ENCODE results near the gene A4GALT.

A4GALT gene

DNA sequence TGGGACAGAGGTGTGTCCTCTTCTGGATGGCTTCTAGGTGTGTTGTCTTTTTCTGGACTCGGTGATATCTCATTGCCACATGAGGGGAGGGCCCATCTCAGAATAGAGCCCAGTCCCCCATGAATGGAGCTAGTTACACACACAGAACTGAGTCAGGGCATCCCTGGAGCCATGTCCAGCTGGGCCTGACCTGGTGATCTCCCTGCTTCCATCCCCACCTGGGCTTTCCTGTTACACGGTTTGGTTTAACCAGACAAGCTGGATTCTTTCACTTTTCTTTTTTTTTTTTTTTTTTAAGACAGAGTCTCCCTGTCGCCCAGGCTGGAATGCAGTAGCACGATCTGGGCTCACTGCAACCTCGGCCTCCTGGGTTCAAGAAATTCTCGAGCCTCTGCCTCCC is 6.1 kb upstream of the A4GALT start:
- Histone ChIP-seq H3K4me1 (ENCODE audit: insufficient read depth, poor library complexity, severe bottlenecking) (no peaks in the 10 kb centered on the region), H3K9me3 (ENCODE audit: severe bottlenecking) (no peaks in the 10 kb centered on the region), H3K36me3 (ENCODE audit: low read depth) (no peaks in the 10 kb centered on the region), H3K27me3 (ENCODE audit: insufficient read depth, poor library complexity, severe bottlenecking) (no peaks in the 10 kb centered on the region), H3K27ac (ENCODE audit: poor library complexity, severe bottlenecking) (no peak overlapping the region), H3K4me3 (ENCODE audit: severe bottlenecking) (no peak overlapping the region)
- DNase-seq (ENCODE audit: low spot score) (no peak), ATAC-seq (ENCODE audit: low read depth) (no peak)
- TF ChIP-seq, protein P1, sequence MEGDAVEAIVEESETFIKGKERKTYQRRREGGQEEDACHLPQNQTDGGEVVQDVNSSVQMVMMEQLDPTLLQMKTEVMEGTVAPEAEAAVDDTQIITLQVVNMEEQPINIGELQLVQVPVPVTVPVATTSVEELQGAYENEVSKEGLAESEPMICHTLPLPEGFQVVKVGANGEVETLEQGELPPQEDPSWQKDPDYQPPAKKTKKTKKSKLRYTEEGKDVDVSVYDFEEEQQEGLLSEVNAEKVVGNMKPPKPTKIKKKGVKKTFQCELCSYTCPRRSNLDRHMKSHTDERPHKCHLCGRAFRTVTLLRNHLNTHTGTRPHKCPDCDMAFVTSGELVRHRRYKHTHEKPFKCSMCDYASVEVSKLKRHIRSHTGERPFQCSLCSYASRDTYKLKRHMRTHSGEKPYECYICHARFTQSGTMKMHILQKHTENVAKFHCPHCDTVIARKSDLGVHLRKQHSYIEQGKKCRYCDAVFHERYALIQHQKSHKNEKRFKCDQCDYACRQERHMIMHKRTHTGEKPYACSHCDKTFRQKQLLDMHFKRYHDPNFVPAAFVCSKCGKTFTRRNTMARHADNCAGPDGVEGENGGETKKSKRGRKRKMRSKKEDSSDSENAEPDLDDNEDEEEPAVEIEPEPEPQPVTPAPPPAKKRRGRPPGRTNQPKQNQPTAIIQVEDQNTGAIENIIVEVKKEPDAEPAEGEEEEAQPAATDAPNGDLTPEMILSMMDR (IDR thresholded peaks at IDR 0.05; ENCODE audit: poor library complexity, severe bottlenecking), result no peak

DNA sequence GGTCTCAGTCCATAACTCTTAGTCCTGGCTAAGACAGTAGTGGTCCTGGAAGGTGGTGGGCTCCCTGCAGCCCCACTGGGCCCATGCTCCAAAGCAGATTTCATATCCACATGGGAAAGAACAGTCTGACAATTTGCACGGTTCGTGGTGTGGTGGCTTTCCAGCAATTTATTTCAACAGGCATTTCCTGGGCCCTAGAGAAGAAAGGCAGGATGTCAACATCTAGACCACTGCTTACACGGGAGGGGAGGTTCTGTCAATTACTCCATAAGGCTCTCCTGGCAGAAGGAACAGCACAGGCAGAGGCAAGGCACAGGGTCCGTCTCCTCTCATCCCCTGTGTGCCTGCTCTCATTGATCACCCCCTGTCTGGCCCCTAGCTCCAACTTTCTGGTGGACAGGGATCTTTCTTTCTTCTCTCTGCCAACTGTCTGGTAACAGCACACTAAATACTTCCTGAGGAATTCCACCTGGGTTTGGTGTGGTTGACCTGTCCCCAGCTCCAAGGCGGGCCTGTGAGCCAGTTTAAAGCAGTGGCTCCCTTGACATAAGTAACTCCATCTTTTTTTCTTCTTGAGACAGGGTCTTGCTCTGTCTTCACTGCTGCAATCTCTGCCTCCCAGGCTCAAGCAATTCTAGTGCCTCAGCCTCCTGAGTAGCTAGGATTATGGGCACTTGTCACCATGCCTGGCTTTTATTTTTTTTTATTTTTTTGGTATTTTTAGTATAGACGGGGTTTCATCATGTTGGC is 5.1 kb upstream of the A4GALT start:
- TF ChIP-seq, protein P1 (IDR thresholded peaks at IDR 0.05; ENCODE audit: poor library complexity, severe bottlenecking), result no peak
- Histone ChIP-seq H3K9me3 (ENCODE audit: severe bottlenecking) (no peaks in the 10 kb centered on the region), H3K4me3 (ENCODE audit: severe bottlenecking) (no peak overlapping the region), H3K4me1 (ENCODE audit: insufficient read depth, poor library complexity, severe bottlenecking) (no peaks in the 10 kb centered on the region), H3K36me3 (ENCODE audit: low read depth) (no peaks in the 10 kb centered on the region), H3K27ac (ENCODE audit: poor library complexity, severe bottlenecking) (no peak overlapping the region), H3K27me3 (ENCODE audit: insufficient read depth, poor library complexity, severe bottlenecking) (no peaks in the 10 kb centered on the region)
- ATAC-seq (ENCODE audit: low read depth) (no peak), DNase-seq (ENCODE audit: low spot score) (no peak)

DNA sequence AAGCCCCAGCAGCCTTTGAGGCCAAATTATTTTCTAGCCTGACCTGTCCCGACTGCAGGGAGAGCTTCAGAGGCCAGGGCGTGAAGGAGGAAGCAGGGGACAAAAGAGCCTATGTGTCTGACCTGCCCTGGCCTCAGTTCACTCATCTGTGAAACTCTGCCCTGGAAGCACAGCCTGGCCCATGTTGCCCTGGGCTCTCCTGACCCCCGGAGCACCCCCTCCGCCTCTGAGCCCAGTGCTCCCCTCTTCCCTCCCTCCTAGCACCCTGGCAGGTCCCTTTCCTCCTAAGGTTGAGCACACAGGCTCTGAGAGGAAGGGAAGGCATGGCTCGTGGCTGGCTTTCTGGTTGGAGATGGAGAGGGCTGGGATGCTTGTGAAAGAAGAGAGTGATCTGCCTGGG is 3.4 kb upstream of the A4GALT start:
- H3K36me3 ChIP-seq (ENCODE audit: low read depth), result no peaks in the 10 kb centered on the region
- ATAC-seq (ENCODE audit: low read depth) (no peak), DNase-seq (ENCODE audit: low spot score) (no peak)
- no peak overlapping the region for H3K4me3 ChIP-seq (ENCODE audit: severe bottlenecking)
- TF ChIP-seq, protein P1 (IDR thresholded peaks at IDR 0.05; ENCODE audit: poor library complexity, severe bottlenecking), result no peak
- H3K27me3 ChIP-seq (ENCODE audit: insufficient read depth, poor library complexity, severe bottlenecking), result no peaks in the 10 kb centered on the region
- H3K4me1 ChIP-seq (ENCODE audit: insufficient read depth, poor library complexity, severe bottlenecking), result peaks cover 6% of the 10 kb centered on the region
- H3K9me3 ChIP-seq (ENCODE audit: severe bottlenecking), result no peaks in the 10 kb centered on the region
- H3K27ac ChIP-seq (ENCODE audit: poor library complexity, severe bottlenecking), result no peak overlapping the region

DNA sequence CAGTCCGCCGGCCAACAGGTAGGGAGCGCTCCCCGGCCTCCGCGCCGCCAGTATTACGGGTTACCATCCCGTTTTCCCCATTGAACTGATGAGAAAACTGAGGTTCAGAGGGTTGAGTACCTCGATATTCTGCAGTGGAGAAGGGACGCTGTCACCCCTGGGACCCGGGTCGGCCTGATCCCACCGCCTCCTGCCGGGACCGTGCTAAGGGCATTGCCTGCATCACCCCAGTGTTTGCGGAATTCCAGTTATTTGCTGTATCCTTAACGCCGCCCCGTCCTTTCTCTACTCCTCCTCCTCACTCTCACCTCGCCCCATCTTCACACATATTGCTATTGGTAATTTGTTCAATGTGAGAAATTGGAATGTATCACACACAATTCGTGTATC is 370 bp upstream of the A4GALT start:
- peaks cover 7% of the 10 kb centered on the region for H3K4me1 ChIP-seq (ENCODE audit: insufficient read depth, poor library complexity, severe bottlenecking)
- DNase-seq (ENCODE audit: low spot score), result no peak
- no peak for ATAC-seq (ENCODE audit: low read depth)

More for the DNA sequence above, 370 bp upstream of the A4GALT start:
- H3K4me3 ChIP-seq (ENCODE audit: severe bottlenecking), result peak overlapping the region; percentile 99
- TF ChIP-seq, protein P1 (IDR thresholded peaks at IDR 0.05; ENCODE audit: poor library complexity, severe bottlenecking), result no peak
- H3K36me3 ChIP-seq (ENCODE audit: low read depth), result peaks cover 11% of the 10 kb centered on the region; the same call in 1 of the 2 replicates
- H3K9me3 ChIP-seq (ENCODE audit: severe bottlenecking), result no peaks in the 10 kb centered on the region
- no peaks in the 10 kb centered on the region for H3K27me3 ChIP-seq (ENCODE audit: insufficient read depth, poor library complexity, severe bottlenecking)
- no peak overlapping the region for H3K27ac ChIP-seq (ENCODE audit: poor library complexity, severe bottlenecking)
